H1 (cell line): Measurements from ENCODE around the gene SLX4. TPM values are rescaled to one million over a fixed set of nuclear protein-coding genes. Genes with fewer than 3 reads are reported as not detected.

ENCODE experiments used
- CTCF ChIA-PET: fragments of 300-600 bp; sonication (Branson Sonifier 250); formaldehyde crosslinking; loops from one replicate; lab custom pipeline; 2021; ENCODE audit not compliant: partially characterized antibody; lab: Charles Lee
- POLR2A ChIA-PET: fragments of 300-600 bp; sonication (Branson Sonifier 250); formaldehyde crosslinking; loops from one replicate; lab custom pipeline; 2021; ENCODE audit warnings: inconsistent platforms; ENCODE audit not compliant: partially characterized antibody; lab: Charles Lee
- DNase-seq, 2 experiments: peaks; one replicate each; pipeline versions ENCODE4 v3.0.0 to v3.0.0-alpha.2; 2010 to 2022; ENCODE audit warnings: low spot score in 2 of 2, low read depth in 1 of 2, mixed read lengths in 1 of 2
- FAIRE-seq: peaks from 2 replicates; lab custom pipeline; 2011; peaks lifted over from hg19 to GRCh38; lab: Jason Lieb, UNC
- H2AFZ ChIP-seq: 2 replicates; pipeline ENCODE4 v1.8.1; 2012; ENCODE audit warnings: low read length, inconsistent platforms
- H2AK5ac ChIP-seq: 2 replicates; pipeline ENCODE4 v1.6.1; 2013; ENCODE audit warnings: low read depth, low read length
- H2BK120ac ChIP-seq: replicated peaks from 2 replicates; pipeline ENCODE3; 2013; ENCODE audit warnings: low read depth, low read length, inconsistent platforms
- H2BK12ac ChIP-seq: 2 replicates; pipeline ENCODE4 v1.6.1; 2013; ENCODE audit warnings: low read depth, low read length
- H2BK15ac ChIP-seq: 2 replicates; pipeline ENCODE4 v1.6.1; 2013; ENCODE audit warnings: low read length
- H2BK20ac ChIP-seq: 2 replicates; pipeline ENCODE4 v1.6.1; 2013; ENCODE audit warnings: low read length
- H2BK5ac ChIP-seq: 2 replicates; pipeline ENCODE4 v1.6.1; 2013; ENCODE audit warnings: low read depth, low read length
- H3K14ac ChIP-seq: 2 replicates; pipeline ENCODE4 v1.6.1; 2013; ENCODE audit warnings: inconsistent platforms; ENCODE audit not compliant: insufficient read length
- H3K18ac ChIP-seq: 2 replicates; pipeline ENCODE4 v1.6.1; 2013; ENCODE audit warnings: low read length; ENCODE audit errors: extremely low read depth
- H3K23ac ChIP-seq: 2 replicates; pipeline ENCODE4 v1.6.1; 2013; ENCODE audit warnings: inconsistent platforms; ENCODE audit not compliant: insufficient read length
- H3K23me2 ChIP-seq: 2 replicates; pipeline ENCODE4 v1.6.1; 2013; ENCODE audit warnings: low read depth, low read length
- H3K27ac ChIP-seq: 2 replicates; pipeline ENCODE4 v1.6.1; 2011; ENCODE audit warnings: low read depth, low read length, inconsistent platforms
- H3K27me3 ChIP-seq, 4 experiments: replicated peaks in 1 of 4; 1 replicate in 1 of 4; 2 replicates in 3 of 4; pipeline versions ENCODE4 v1.6.1 to v1.8.1; 2011 to 2013; ENCODE audit warnings: low read length in 3 of 4, mild to moderate bottlenecking in 3 of 4, inconsistent platforms in 2 of 4, mixed read lengths in 2 of 4, moderate library complexity in 1 of 4; ENCODE audit not compliant: control insufficient read depth in 3 of 4, insufficient read depth in 3 of 4; ENCODE audit errors: extremely low read depth in 1 of 4
- H3K36me3 ChIP-seq, 4 experiments: 2 replicates each; pipeline versions ENCODE4 v1.6.1 to v1.8.1; 2011 to 2013; ENCODE audit warnings: mild to moderate bottlenecking in 4 of 4, low read length in 3 of 4, moderate library complexity in 2 of 4, control low read depth in 1 of 4, inconsistent platforms in 1 of 4; ENCODE audit not compliant: insufficient read depth in 4 of 4, control insufficient read depth in 2 of 4
- H3K4ac ChIP-seq: replicated peaks from 2 replicates; pipeline ENCODE3; 2013; ENCODE audit warnings: low read length, low read depth, mixed read lengths, inconsistent platforms; ENCODE audit not compliant: insufficient read length
- H3K4me1 ChIP-seq, 4 experiments: replicated peaks in 1 of 4; 1 replicate in 1 of 4; 2 replicates in 3 of 4; pipeline versions ENCODE4 v1.6.1 to v1.8.1; 2011 to 2013; ENCODE audit warnings: low read length in 3 of 4, inconsistent platforms in 2 of 4, mixed read lengths in 1 of 4; ENCODE audit not compliant: insufficient read depth in 4 of 4, control insufficient read depth in 3 of 4
- H3K4me2 ChIP-seq, 2 experiments: 2 replicates each; pipeline versions ENCODE4 v1.6.1 to v1.8.1; 2011 to 2013; ENCODE audit warnings: low read depth in 2 of 2, low read length in 2 of 2, control low read depth in 1 of 2, inconsistent platforms in 1 of 2, mild to moderate bottlenecking in 1 of 2; ENCODE audit not compliant: insufficient read depth in 1 of 2
- H3K4me3 ChIP-seq, 4 experiments: fragments of 200-600, 300-600 bp in 1 of 4; sonication (generic), shearing (Covaris generic), sonication (Bioruptor Twin) in 1 of 4; 2 replicates each; pipeline versions ENCODE4 v1.5.1 to v1.8.1; 2011 to 2016; ENCODE audit warnings: low read length in 4 of 4, low read depth in 3 of 4, control low read depth in 2 of 4, inconsistent platforms in 2 of 4, mild to moderate bottlenecking in 2 of 4, mixed read lengths in 1 of 4, moderate library complexity in 1 of 4; ENCODE audit not compliant: insufficient read depth in 2 of 4; ENCODE audit errors: extremely low read depth in 1 of 4
- H3K56ac ChIP-seq: replicated peaks from 2 replicates; pipeline ENCODE3; 2013; ENCODE audit warnings: low read depth, mild to moderate bottlenecking, mixed read lengths, low read length, inconsistent platforms; ENCODE audit not compliant: insufficient read length
- H3K79me1 ChIP-seq: 2 replicates; pipeline ENCODE4 v1.6.1; 2013; ENCODE audit warnings: low read depth, low read length, control low read depth
- H3K79me2 ChIP-seq, 2 experiments: 2 replicates each; pipeline versions ENCODE4 v1.6.1 to v1.8.1; 2012 to 2013; ENCODE audit warnings: low read length in 2 of 2, mild to moderate bottlenecking in 2 of 2, inconsistent platforms in 1 of 2; ENCODE audit not compliant: insufficient read depth in 2 of 2, control insufficient read depth in 1 of 2
- H3K9ac ChIP-seq, 4 experiments: replicated peaks in 1 of 4; 1 replicate in 1 of 4; 2 replicates in 3 of 4; pipeline versions ENCODE4 v1.6.1 to v1.8.1; 2011 to 2013; ENCODE audit warnings: low read depth in 3 of 4, low read length in 3 of 4, control low read depth in 2 of 4, mild to moderate bottlenecking in 2 of 4, moderate library complexity in 2 of 4, inconsistent platforms in 1 of 4; ENCODE audit errors: extremely low read depth in 1 of 4
- H3K9me3 ChIP-seq, 2 experiments: 2 replicates each; pipeline versions ENCODE4 v1.6.1 to v1.8.1; 2012 to 2013; ENCODE audit warnings: mild to moderate bottlenecking in 2 of 2, moderate library complexity in 2 of 2, control low read depth in 1 of 2, inconsistent platforms in 1 of 2, low read depth in 1 of 2, low read length in 1 of 2, mixed read lengths in 1 of 2; ENCODE audit not compliant: insufficient read depth in 2 of 2
- H4K20me1 ChIP-seq, 2 experiments: replicated peaks in 1 of 2; 2 replicates each; pipeline versions ENCODE3 to v1.8.1; 2011 to 2013; ENCODE audit warnings: inconsistent platforms in 2 of 2, low read length in 2 of 2, mild to moderate bottlenecking in 1 of 2; ENCODE audit not compliant: insufficient read depth in 2 of 2, control insufficient read depth in 1 of 2
- H4K5ac ChIP-seq: 2 replicates; pipeline ENCODE4 v1.6.1; 2013; ENCODE audit warnings: low read length, low read depth, mixed read lengths, inconsistent platforms; ENCODE audit not compliant: insufficient read length
- H4K8ac ChIP-seq: 2 replicates; pipeline ENCODE4 v1.8.0; 2013; ENCODE audit warnings: mild to moderate bottlenecking, moderate library complexity, low read length, inconsistent platforms; ENCODE audit not compliant: insufficient read depth; ENCODE audit errors: extremely low read depth
- H4K91ac ChIP-seq: replicated peaks from 2 replicates; pipeline ENCODE3; 2013; ENCODE audit warnings: low read length, mixed read lengths, inconsistent platforms; ENCODE audit not compliant: insufficient read length
- ATF2 ChIP-seq: IDR thresholded peaks from 2 replicates; pipeline ENCODE4 v1.6.1; 2012; ENCODE audit warnings: low read length, inconsistent platforms
- BACH1 ChIP-seq: IDR thresholded peaks from 2 replicates; pipeline ENCODE4 v1.6.1; 2012; ENCODE audit warnings: low read length, improper control_type of control experiment
- BCL11A ChIP-seq, 2 experiments: IDR thresholded peaks; one replicate each; pipeline ENCODE4 v1.6.1; 2011; ENCODE audit warnings: low read depth in 2 of 2, low read length in 2 of 2, mild to moderate bottlenecking in 2 of 2
- GTF2F1 ChIP-seq: IDR thresholded peaks from 2 replicates; pipeline ENCODE4 v1.6.1; 2012; ENCODE audit warnings: low read depth, low read length, improper control_type of control experiment, borderline replicate concordance
- KDM1A ChIP-seq: fragments of 200-600, 300-600 bp; sonication (generic); IDR thresholded peaks from 2 replicates; pipeline ENCODE4 v1.7.1; 2016; ENCODE audit warnings: mild to moderate bottlenecking, low read length, borderline replicate concordance
- NANOG ChIP-seq: IDR thresholded peaks from 2 replicates; pipeline ENCODE4 v1.6.1; 2011; ENCODE audit warnings: low read length, low read depth, mild to moderate bottlenecking, inconsistent platforms; ENCODE audit not compliant: insufficient read depth, poor library complexity, severe bottlenecking
- POLR2AphosphoS5 ChIP-seq: IDR thresholded peaks from 2 replicates; pipeline ENCODE4 v1.6.1; 2011; ENCODE audit warnings: low read depth, low read length
- SIX5 ChIP-seq: IDR thresholded peaks from 2 replicates; pipeline ENCODE4 v1.6.1; 2011; ENCODE audit warnings: mild to moderate bottlenecking, low read depth, low read length
- SP4 ChIP-seq: IDR thresholded peaks from 2 replicates; pipeline ENCODE4 v1.6.1; 2012; ENCODE audit warnings: low read length, inconsistent platforms
- TAF1 ChIP-seq: IDR thresholded peaks from 2 replicates; pipeline ENCODE4 v1.6.1; 2011; ENCODE audit warnings: mild to moderate bottlenecking, low read depth, low read length
- TAF7 ChIP-seq: optimal IDR thresholded peaks from 2 replicates; pipeline ENCODE3; 2011; ENCODE audit warnings: low read depth, mild to moderate bottlenecking, inconsistent platforms, low read length, moderate library complexity, borderline replicate concordance
- TCF12 ChIP-seq: IDR thresholded peaks from 2 replicates; pipeline ENCODE4 v1.6.1; 2011; ENCODE audit warnings: low read depth, mild to moderate bottlenecking, low read length
- YY1 ChIP-seq: IDR thresholded peaks from 2 replicates; pipeline ENCODE4 v1.6.1; 2011; ENCODE audit warnings: low read depth, mild to moderate bottlenecking, low read length
- whole genome bisulfite sequencing, 2 experiments: shearing (Covaris generic) in 1 of 2; methylation state at CpG; one replicate each; pipeline versions ENCODE4 v1.1.6 to v1.1.7; 2013 to 2015; ENCODE audit warnings: low lambda C conversion rate in 2 of 2, mixed read lengths in 2 of 2, inconsistent platforms in 1 of 2, low coverage in 1 of 2, missing lambda C conversion rate in 1 of 2; ENCODE audit not compliant: insufficient replicate concordance in 2 of 2, insufficient coverage in 1 of 2, insufficient read length in 1 of 2; ENCODE audit errors: extremely low coverage in 1 of 2, missing lambda C conversion rate in 1 of 2; 5-methylcytosine and 5-hydroxymethylcytosine counted together
- polyA plus RNA-seq, 7 experiments: library from polyadenylated mRNA; depleted of rRNA in 3 of 7; stranded (reverse) in 5 of 7; unstranded in 2 of 7; fragments of >200 nt in 5 of 7; fragments of 200-250 nt in 2 of 7; gene quantifications; 1 replicate in 5 of 7; 2 replicates in 1 of 7; 4 replicates in 1 of 7; pipeline versions ENCODE4 v1.2.1 to v1.2.3, GENCODE V29; 2011 to 2013; ENCODE audit warnings: missing spikeins in 2 of 7, mixed read lengths in 2 of 7
- total RNA-seq: library from RNA; stranded (reverse); fragmentation: NEBNext Ultra II Directional; extraction: Animal tissue kit (Norgen Biotek cat#: 25700); gene quantifications from 2 replicates; pipeline ENCODE4 v1.2.1, GENCODE V29; 2021

The SLX4 gene
- total and polyA plus RNA-seq, 2 of the 8 experiments (the other 6 are each of a cell fraction or from before 2014, with no cell fraction given) = 4.4 to 11.4 TPM

GRCh38 chr16:3640207-3640606, 28.8 kb upstream of the SLX4 start:
- H2BK20ac ChIP-seq = no peak overlapping the region
- no peak overlapping the region for H4K8ac ChIP-seq
- no peaks in the 10 kb centered on the region for H3K9me3 ChIP-seq
- H3K4me3 ChIP-seq = no peak overlapping the region
- H3K23me2 ChIP-seq = no peaks in the 10 kb centered on the region
- H4K5ac ChIP-seq = no peak overlapping the region
- H2BK120ac ChIP-seq = no peak overlapping the region
- peaks cover 8 to 24% (median 15%) of the 10 kb centered on the region in 4 experiments for H3K4me1 ChIP-seq
- no peak overlapping the region for H3K4ac ChIP-seq
- H3K23ac ChIP-seq = no peak overlapping the region
- H3K79me2 ChIP-seq = no peaks in the 10 kb centered on the region
- peaks cover 2% of the 10 kb centered on the region for H3K79me1 ChIP-seq
- ChIA-PET POLR2A (interaction anchor here (0.9 to 2.4 kb wide), 5 partner anchors 9 to 99 kb away, joined by 3 to 10 read pairs (median 4); partner anchors contain the start of genes DNASE1 and SLX4), CTCF (interaction anchor here (0.6 to 2.4 kb wide), 6 partner anchors 9 to 36 kb away, joined by 3 to 10 read pairs (median 4); no protein-coding TSS in a partner anchor)
- H3K56ac ChIP-seq = no peak overlapping the region
- H2AK5ac ChIP-seq = no peak overlapping the region
- H2AFZ ChIP-seq = no peak overlapping the region
- no peaks in the 10 kb centered on the region for H3K36me3 ChIP-seq
- no peak overlapping the region for H3K14ac ChIP-seq
- H2BK5ac ChIP-seq = no peak overlapping the region
- no peak overlapping the region for H3K4me2 ChIP-seq
- H3K9ac ChIP-seq = no peak overlapping the region
- WGBS, 2 experiments = 84% methylated on average over 3 of the region's 3 CpGs; no CpG with 5 or more reads in 1 of the 2 experiments
- no peak overlapping the region for H4K91ac ChIP-seq
- FAIRE-seq (no peak), DNase-seq (peak in 1 of 2 experiments; percentile 39)
- H3K27me3 ChIP-seq = no peaks in the 10 kb centered on the region
- H3K18ac ChIP-seq = peak overlapping the region; percentile 42; the same call in 1 of the 2 replicates
- H4K20me1 ChIP-seq = no peaks in the 10 kb centered on the region
- H2BK12ac ChIP-seq = no peak overlapping the region
- H3K27ac ChIP-seq = no peak overlapping the region
- H2BK15ac ChIP-seq = no peak overlapping the region
- no peak for TF ChIP-seq ATF2
- TF ChIP-seq POLR2AphosphoS5 = no peak
- no peak for TF ChIP-seq TCF12
- no peak for TF ChIP-seq SIX5
- TF ChIP-seq GTF2F1 = no peak
- no peak for TF ChIP-seq YY1
- no peak for TF ChIP-seq BCL11A (IDR thresholded peaks at IDR 0.05; ENCODE audit: low read depth in 2 of 2, low read length in 2 of 2)
- no peak for TF ChIP-seq TAF7
- TF ChIP-seq SP4 = no peak
- TF ChIP-seq KDM1A = no peak
- no peak for TF ChIP-seq TAF1
- TF ChIP-seq BACH1 = no peak
- no peak for TF ChIP-seq NANOG
